H1 (cell line): ENCODE measurements around the gene NUP188. TPM values are rescaled to one million over a fixed set of nuclear protein-coding genes. Genes with fewer than 3 reads are reported as not detected.

ENCODE experiments used
- ATF2 ChIP-seq: IDR thresholded peaks from 2 replicates; pipeline ENCODE4 v1.6.1; 2012; ENCODE audit warnings: low read length, inconsistent platforms
- CHD2 ChIP-seq: IDR thresholded peaks from 2 replicates; pipeline ENCODE4 v1.6.1; 2012; ENCODE audit warnings: low read length, improper control_type of control experiment
- E2F6 ChIP-seq: IDR thresholded peaks from 2 replicates; pipeline ENCODE4 v1.6.1; 2012; ENCODE audit warnings: inconsistent platforms
- EZH2 ChIP-seq: fragments of 200-600 bp; sonication (generic); IDR thresholded peaks from 2 replicates; pipeline ENCODE4 v1.7.1; 2012; ENCODE audit warnings: low read depth, mild to moderate bottlenecking, moderate library complexity, low read length, inconsistent platforms; ENCODE audit not compliant: severe bottlenecking
- KDM4A ChIP-seq: IDR thresholded peaks from one replicate; pipeline ENCODE4 v1.7.1; 2012; ENCODE audit warnings: low read depth, mild to moderate bottlenecking, moderate library complexity, low read length, inconsistent platforms; ENCODE audit not compliant: severe bottlenecking
- SUZ12 ChIP-seq: fragments of 200-600 bp; sonication (generic); IDR thresholded peaks from 2 replicates; pipeline ENCODE4 v1.6.1; 2012; ENCODE audit warnings: mild to moderate bottlenecking, inconsistent platforms, low read length, moderate library complexity, mixed read lengths
- polyA plus RNA-seq, 7 experiments: library from polyadenylated mRNA; depleted of rRNA in 3 of 7; stranded (reverse) in 5 of 7; unstranded in 2 of 7; fragments of >200 nt in 5 of 7; fragments of 200-250 nt in 2 of 7; gene quantifications; 1 replicate in 5 of 7; 2 replicates in 1 of 7; 4 replicates in 1 of 7; pipeline versions ENCODE4 v1.2.1 to v1.2.3, GENCODE V29; 2011 to 2013; ENCODE audit warnings: missing spikeins in 2 of 7, mixed read lengths in 2 of 7
- total RNA-seq: library from RNA; stranded (reverse); fragmentation: NEBNext Ultra II Directional; extraction: Animal tissue kit (Norgen Biotek cat#: 25700); gene quantifications from 2 replicates; pipeline ENCODE4 v1.2.1, GENCODE V29; 2021

The NUP188 gene
- total and polyA plus RNA-seq, 2 of the 8 experiments (the other 6 are each of a cell fraction or from before 2014, with no cell fraction given), result 90.1 to 111 TPM

GRCh38 chr9:128902351-128903078, 45.0 kb upstream of the NUP188 start (continued):
- TF ChIP-seq EZH2 (no peak), SUZ12 (no peak), E2F6 (no peak), ATF2 (no peak), CHD2 (no peak), KDM4A (no peak)
